Endothelial cell of umbilical vein (primary cell): ENCODE data around the gene IFITM2. TPM values are rescaled to one million over a fixed set of nuclear protein-coding genes. Genes with fewer than 3 reads are reported as not detected.

ENCODE experiments used
- BruUV-seq: library from RNA; stranded (reverse); fragments of 400-500 nt; replicated peaks from 2 replicates; lab custom pipeline; 2021; lab: Mats Ljungman, UMichigan
- CTCF ChIA-PET: fragments of 300-600, 350-600 bp; sonication (Branson Sonifier 250); formaldehyde crosslinking; loops from one replicate; lab custom pipeline; 2021; ENCODE audit warnings: antibody characterized with exemption, inconsistent platforms; lab: Charles Lee
- POLR2A ChIA-PET: fragments of 300-600, 350-600 bp; sonication (Branson Sonifier 250); formaldehyde crosslinking; loops from one replicate; lab custom pipeline; 2021; ENCODE audit warnings: antibody characterized with exemption, inconsistent platforms; lab: Charles Lee
- DNase-seq: peaks from one replicate; pipeline ENCODE4 v3.0.0-alpha.2; 2011; ENCODE audit warnings: low read depth, low spot score
- FAIRE-seq: peaks from 2 replicates; lab custom pipeline; 2011; peaks lifted over from hg19 to GRCh38; lab: Jason Lieb, UNC
- H2AFZ ChIP-seq: 2 replicates; pipeline ENCODE4 v1.6.0; 2012; ENCODE audit warnings: low read depth, low read length, control low read depth, inconsistent platforms
- H3K27ac ChIP-seq: 2 replicates; pipeline ENCODE4 v1.5.1; 2011; ENCODE audit warnings: low read depth, mild to moderate bottlenecking, control low read depth, low read length, moderate library complexity; ENCODE audit not compliant: insufficient read depth
- H3K27me3 ChIP-seq, 2 experiments: 2 replicates each; pipeline versions ENCODE4 v1.6.0 to v1.6.1; 2011; ENCODE audit warnings: low read length in 2 of 2, mixed read lengths in 1 of 2; ENCODE audit not compliant: control insufficient read depth in 2 of 2, insufficient read depth in 2 of 2
- H3K36me3 ChIP-seq, 2 experiments: 2 replicates in 1 of 2; 3 replicates in 1 of 2; pipeline ENCODE4 v1.5.1; 2011; ENCODE audit warnings: low read length in 2 of 2, mild to moderate bottlenecking in 1 of 2, moderate library complexity in 1 of 2; ENCODE audit not compliant: control insufficient read depth in 2 of 2, insufficient read depth in 2 of 2; ENCODE audit errors: extremely low read depth in 1 of 2
- H3K4me1 ChIP-seq: 3 replicates; pipeline ENCODE4 v1.5.1; 2011; ENCODE audit warnings: mild to moderate bottlenecking, low read length; ENCODE audit not compliant: control insufficient read depth, insufficient read depth; ENCODE audit errors: extremely low read depth
- H3K4me2 ChIP-seq: 2 replicates; pipeline ENCODE4 v1.6.1; 2011; ENCODE audit warnings: low read length, control low read depth, mixed read lengths; ENCODE audit not compliant: insufficient read depth
- H3K4me3 ChIP-seq, 3 experiments: fragments of 200-600 bp in 1 of 3; sonication (generic), shearing (Covaris generic) in 1 of 3; replicated peaks in 1 of 3; 2 replicates each; pipeline ENCODE4 v1.5.1; 2011 to 2016; ENCODE audit warnings: control low read depth in 3 of 3, low read length in 3 of 3, mild to moderate bottlenecking in 2 of 3, inconsistent platforms in 1 of 3, low read depth in 1 of 3, moderate library complexity in 1 of 3; ENCODE audit not compliant: insufficient read depth in 1 of 3
- H3K79me2 ChIP-seq: 2 replicates; pipeline ENCODE4 v1.6.0; 2012; ENCODE audit warnings: low read length, inconsistent platforms; ENCODE audit not compliant: control insufficient read depth, insufficient read depth
- H3K9ac ChIP-seq: replicated peaks from 2 replicates; pipeline ENCODE3; 2011; ENCODE audit warnings: low read length, control low read depth; ENCODE audit not compliant: insufficient read depth; ENCODE audit errors: extremely low read depth
- H3K9me1 ChIP-seq: replicated peaks from 3 replicates; pipeline ENCODE4 v1.6.0; 2011; ENCODE audit warnings: mild to moderate bottlenecking, low read length; ENCODE audit not compliant: control insufficient read depth, insufficient read depth; ENCODE audit errors: extremely low read depth
- H3K9me3 ChIP-seq: replicated peaks from 2 replicates; pipeline ENCODE4 v1.5.1; 2012; ENCODE audit warnings: low read length, inconsistent platforms; ENCODE audit not compliant: control insufficient read depth, insufficient read depth
- H4K20me1 ChIP-seq: replicated peaks from 2 replicates; pipeline ENCODE3; 2011; ENCODE audit warnings: mild to moderate bottlenecking, low read length; ENCODE audit not compliant: control insufficient read depth, insufficient read depth; ENCODE audit errors: extremely low read depth
- EZH2 ChIP-seq: IDR thresholded peaks from 2 replicates; pipeline ENCODE4 v1.6.1; 2012; ENCODE audit warnings: borderline replicate concordance, low read depth, mild to moderate bottlenecking, moderate library complexity, low read length, inconsistent platforms; ENCODE audit not compliant: severe bottlenecking
- FOS ChIP-seq: IDR thresholded peaks from 2 replicates; pipeline ENCODE4 v1.6.1; 2011; ENCODE audit warnings: mild to moderate bottlenecking, low read length, moderate library complexity, borderline replicate concordance; ENCODE audit not compliant: insufficient read depth
- GATA2 ChIP-seq: IDR thresholded peaks from 2 replicates; pipeline ENCODE4 v1.7.0; 2011; ENCODE audit warnings: low read depth, mild to moderate bottlenecking, moderate library complexity, mixed read lengths, low read length; ENCODE audit not compliant: insufficient read length, insufficient read depth
- JUN ChIP-seq: IDR thresholded peaks from 2 replicates; pipeline ENCODE4 v1.6.1; 2011; ENCODE audit warnings: borderline replicate concordance, low read depth; ENCODE audit not compliant: insufficient read length, insufficient read depth
- MYC ChIP-seq: IDR thresholded peaks from one replicate; pipeline ENCODE4 v1.6.1; 2011; ENCODE audit warnings: mild to moderate bottlenecking, low read depth, low read length
- POLR2A ChIP-seq: IDR thresholded peaks from 2 replicates; pipeline ENCODE4 v1.6.1; 2012; ENCODE audit warnings: low read depth, mild to moderate bottlenecking, control low read depth, low read length
- POLR2AphosphoS5 ChIP-seq: IDR thresholded peaks from 2 replicates; pipeline ENCODE4 v1.6.1; 2012; ENCODE audit warnings: low read depth, mild to moderate bottlenecking, control low read depth, low read length, moderate library complexity; ENCODE audit not compliant: insufficient read depth
- dilution Hi-C: fragments of 300-500 bp; cut with MboI; formaldehyde crosslinking; loops from one replicate; pipeline ENCODE4 v1.15.0; 2019; ENCODE audit warnings: low sequenced_read_pairs; ENCODE audit not compliant: extremely low pct_ligation_motif_present
- intact Hi-C: fragments of 100-400 bp; cut with micrococcal nuclease; formaldehyde crosslinking; loops from one replicate; pipeline ENCODE4 v1.10.0; 2022
- polyA plus RNA-seq, 4 experiments: library from polyadenylated mRNA; depleted of rRNA in 3 of 4; stranded (reverse) in 3 of 4; unstranded in 1 of 4; fragments of >200 nt; gene quantifications; 2 replicates each; pipeline versions ENCODE4 v1.2.1 to v1.2.3, GENCODE V29; 2011 to 2012; ENCODE audit warnings: missing spikeins in 1 of 4
- total RNA-seq: library from RNA; stranded (reverse); gene quantifications from 2 replicates; pipeline ENCODE4 v1.2.3, GENCODE V29; 2021
- TF ChIP-seq, protein P1 (sequence below), 2 donors: IDR thresholded peaks; 1 replicate in 1 of 2; 2 replicates in 1 of 2; pipeline ENCODE4 v1.5.1; 2011; ENCODE audit warnings: low read length in 2 of 2, mild to moderate bottlenecking in 2 of 2, moderate library complexity in 2 of 2, control low read depth in 1 of 2, inconsistent platforms in 1 of 2, low read depth in 1 of 2; ENCODE audit not compliant: insufficient read depth in 1 of 2; ENCODE audit errors: extremely low read depth in 1 of 2
- TF ChIP-seq, protein P2 (sequence below): IDR thresholded peaks from 2 replicates; pipeline ENCODE4 v1.6.1; 2011; ENCODE audit not compliant: insufficient read depth, insufficient read length

Gene IFITM2
- total and polyA plus RNA-seq, 2 donors (not counting 3 experiments of a cell fraction or from before 2014, with no cell fraction given) = 219 to 1,135 TPM

DNA sequence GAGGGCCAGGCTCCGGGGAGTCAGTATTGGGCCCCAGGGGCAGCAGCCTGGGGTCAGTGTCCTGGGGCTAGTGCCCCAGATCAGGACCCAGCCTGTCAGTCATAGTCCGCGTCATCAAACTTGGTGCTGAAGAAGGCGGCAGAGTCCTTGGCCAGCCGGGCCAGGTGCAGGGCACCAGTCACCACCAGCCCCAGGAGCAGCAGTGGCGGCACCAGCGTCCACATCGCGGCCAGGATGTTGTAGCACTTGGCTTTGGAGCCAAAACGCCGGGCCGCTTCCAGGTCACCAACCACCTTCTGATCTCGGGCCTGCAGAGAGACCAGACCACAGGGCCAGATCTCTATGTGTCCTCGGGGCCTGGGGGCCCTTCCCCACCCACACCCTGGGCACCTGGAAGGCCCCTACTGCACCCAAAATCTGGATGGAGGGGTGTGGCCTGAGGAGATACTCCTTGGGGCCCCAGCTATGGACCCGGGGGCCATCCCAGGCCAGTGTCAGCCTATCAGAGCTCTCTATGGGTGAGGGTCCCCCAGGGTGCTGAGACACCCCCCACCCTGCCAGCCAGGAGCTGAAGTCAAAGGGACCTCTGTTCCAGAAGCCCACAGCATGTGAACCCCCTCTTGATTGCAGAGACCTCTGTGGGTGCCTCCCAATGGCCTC lies 9.1 kb upstream of the IFITM2 start:
- no peak for TF ChIP-seq EZH2
- no peak for TF ChIP-seq POLR2AphosphoS5
- no TSS peak for BruUV-seq
- H3K27ac ChIP-seq = no peak overlapping the region
- ChIA-PET POLR2A (no interaction called here), CTCF (no interaction called here)
- FAIRE-seq (no peak), DNase-seq (no peak)
- H3K27me3 ChIP-seq = peaks cover 3 to 8% of the 10 kb centered on the region in 2 experiments
- no peaks in the 10 kb centered on the region for H3K4me1 ChIP-seq
- peaks cover 0 to 4% of the 10 kb centered on the region in 2 experiments for H3K36me3 ChIP-seq
- intact Hi-C loops (no loop called here), dilution Hi-C loops (no loop called here)
- no peaks in the 10 kb centered on the region for H3K9me1 ChIP-seq
- H3K9ac ChIP-seq = no peak overlapping the region
- H3K9me3 ChIP-seq = no peaks in the 10 kb centered on the region
- no peak overlapping the region for H3K4me2 ChIP-seq
- H2AFZ ChIP-seq = no peak overlapping the region
- H3K79me2 ChIP-seq = no peaks in the 10 kb centered on the region
- H3K4me3 ChIP-seq = no peak overlapping the region
- no peaks in the 10 kb centered on the region for H4K20me1 ChIP-seq

DNA sequence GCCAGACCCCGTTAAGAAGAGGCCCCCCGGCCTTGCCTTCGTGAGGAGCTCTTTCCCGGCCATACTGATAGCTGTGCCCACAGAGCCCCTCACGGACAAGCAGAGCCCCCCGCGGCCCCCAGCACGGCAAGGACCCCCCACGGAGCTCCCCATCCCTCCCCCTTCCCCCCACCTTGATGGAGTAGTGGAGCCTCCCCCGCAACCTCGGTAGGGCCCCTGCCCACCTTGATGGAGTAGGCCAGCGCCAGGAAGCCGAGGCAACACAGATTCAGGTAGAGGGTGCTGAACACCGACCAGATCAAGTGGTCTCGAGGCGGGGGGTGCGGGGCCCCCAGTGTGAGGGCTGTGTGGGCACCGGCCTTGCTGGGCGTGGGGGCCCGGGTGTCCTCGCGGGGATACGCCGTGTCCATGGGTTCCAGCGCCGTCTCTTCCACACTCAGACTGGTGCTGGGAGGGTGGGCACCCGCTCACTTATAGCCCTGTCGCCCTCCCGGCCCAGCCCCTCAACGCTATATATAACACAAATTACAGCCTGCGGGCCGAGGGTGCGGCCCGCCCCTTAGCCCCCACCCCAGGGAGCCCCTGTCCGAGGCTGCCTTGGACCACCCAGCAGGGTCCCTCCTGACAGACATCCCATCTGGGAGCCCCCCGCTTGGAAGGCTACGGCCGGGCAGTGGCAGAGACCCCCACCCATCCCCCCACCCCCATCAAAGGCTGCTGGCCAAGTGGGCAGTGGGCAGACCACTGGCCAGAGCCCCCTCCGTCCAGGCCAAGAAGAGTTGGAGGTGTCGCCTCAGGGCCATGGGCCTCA lies 8.3 kb upstream of the IFITM2 start, which contains the start of gene IFITM5:
TSS of gene IFITM5 (minus strand) at position 446 of the 811 bp plus-strand sequence. CDS start at position 410, 36 bp downstream.
- intact Hi-C loops = no loop called here
- POLR2A ChIA-PET = no interaction called here
- no TSS peak for BruUV-seq

More for the DNA sequence above, 8.3 kb upstream of the IFITM2 start, which contains the start of gene IFITM5:
- DNase-seq (no peak), FAIRE-seq (no peak)
- dilution Hi-C loops = no loop called here
- Histone ChIP-seq H3K9ac (no peak within 1 kb of the TSS), H3K4me2 (no peak within 1 kb of the TSS), H3K36me3 (no peaks in the 10 kb centered on the region), H3K4me1 (no peaks in the 10 kb centered on the region), H3K79me2 (no peaks in the 10 kb centered on the region), H3K9me1 (no peaks in the 10 kb centered on the region), H3K27me3 (peaks cover 3 to 8% of the 10 kb centered on the region in 2 experiments), H2AFZ (no peak within 1 kb of the TSS), H3K9me3 (no peaks in the 10 kb centered on the region), H3K27ac (no peak within 1 kb of the TSS), H3K4me3 (no peak within 1 kb of the TSS), H4K20me1 (no peaks in the 10 kb centered on the region)
- CTCF ChIA-PET = no interaction called here
- TF ChIP-seq MYC = no peak
- TF ChIP-seq, protein P1, sequence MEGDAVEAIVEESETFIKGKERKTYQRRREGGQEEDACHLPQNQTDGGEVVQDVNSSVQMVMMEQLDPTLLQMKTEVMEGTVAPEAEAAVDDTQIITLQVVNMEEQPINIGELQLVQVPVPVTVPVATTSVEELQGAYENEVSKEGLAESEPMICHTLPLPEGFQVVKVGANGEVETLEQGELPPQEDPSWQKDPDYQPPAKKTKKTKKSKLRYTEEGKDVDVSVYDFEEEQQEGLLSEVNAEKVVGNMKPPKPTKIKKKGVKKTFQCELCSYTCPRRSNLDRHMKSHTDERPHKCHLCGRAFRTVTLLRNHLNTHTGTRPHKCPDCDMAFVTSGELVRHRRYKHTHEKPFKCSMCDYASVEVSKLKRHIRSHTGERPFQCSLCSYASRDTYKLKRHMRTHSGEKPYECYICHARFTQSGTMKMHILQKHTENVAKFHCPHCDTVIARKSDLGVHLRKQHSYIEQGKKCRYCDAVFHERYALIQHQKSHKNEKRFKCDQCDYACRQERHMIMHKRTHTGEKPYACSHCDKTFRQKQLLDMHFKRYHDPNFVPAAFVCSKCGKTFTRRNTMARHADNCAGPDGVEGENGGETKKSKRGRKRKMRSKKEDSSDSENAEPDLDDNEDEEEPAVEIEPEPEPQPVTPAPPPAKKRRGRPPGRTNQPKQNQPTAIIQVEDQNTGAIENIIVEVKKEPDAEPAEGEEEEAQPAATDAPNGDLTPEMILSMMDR (IDR thresholded peaks at IDR 0.05; ENCODE audit: extremely low read depth in 1 of 2, insufficient read depth in 1 of 2, low read depth in 1 of 2, low read length in 2 of 2) = no peak
- TF ChIP-seq GATA2 = no peak
- TF ChIP-seq JUN = no peak
- TF ChIP-seq EZH2 = no peak
- no peak for TF ChIP-seq POLR2AphosphoS5
- no peak for TF ChIP-seq POLR2A
- no peak for TF ChIP-seq FOS
- TF ChIP-seq, protein P2, sequence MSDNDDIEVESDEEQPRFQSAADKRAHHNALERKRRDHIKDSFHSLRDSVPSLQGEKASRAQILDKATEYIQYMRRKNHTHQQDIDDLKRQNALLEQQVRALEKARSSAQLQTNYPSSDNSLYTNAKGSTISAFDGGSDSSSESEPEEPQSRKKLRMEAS = no peak
